CD4-positive, alpha-beta T cell treated with Interleukin-17A for 1 hour (primary cell): ENCODE measurements around the gene ANKRD6.
A peak's percentile ranks its signal among the peaks of the same experiment; 100 is the strongest.

Experiments
- DNase-seq: peaks from one replicate; pipeline ENCODE4 v3.0.0-alpha.2; 2020

The ANKRD6 gene

GRCh38 chr6:89518352-89519055, 85.6 kb downstream of the ANKRD6 start:
- DNase-seq, result no peak

GRCh38 chr6:89520736-89521135, 87.8 kb downstream of the ANKRD6 start:
- no peak for DNase-seq

GRCh38 chr6:89522778-89523177, 89.8 kb downstream of the ANKRD6 start:
- no peak for DNase-seq

GRCh38 chr6:89525786-89526562, 93.0 kb downstream of the ANKRD6 start:
- no peak for DNase-seq

GRCh38 chr6:89526563-89526869, 93.6 kb downstream of the ANKRD6 start:
- DNase-seq, result no peak

- peak; percentile 20 for DNase-seq
These were observed 94.7 kb downstream of the ANKRD6 start for GRCh38 chr6:89527634-89528033.

GRCh38 chr6:89528866-89529265, 95.9 kb downstream of the ANKRD6 start:
- DNase-seq, result no peak

GRCh38 chr6:89530982-89531381, 98.0 kb downstream of the ANKRD6 start:
- no peak for DNase-seq

GRCh38 chr6:89536231-89536630, 103.3 kb downstream of the ANKRD6 start:
- no peak for DNase-seq

- no peak for DNase-seq
These were observed 106.8 kb downstream of the ANKRD6 start for GRCh38 chr6:89539779-89540178.

- DNase-seq, result no peak
These were observed 109.3 kb downstream of the ANKRD6 start for GRCh38 chr6:89542081-89542857.

- no peak for DNase-seq
These were observed 109.9 kb downstream of the ANKRD6 start for GRCh38 chr6:89542866-89543265.

GRCh38 chr6:89547281-89547680, 114.3 kb downstream of the ANKRD6 start:
- no peak for DNase-seq

- DNase-seq, result no peak
These were observed 120.5 kb downstream of the ANKRD6 start for GRCh38 chr6:89553431-89553830.

GRCh38 chr6:89554106-89554505, 121.2 kb downstream of the ANKRD6 start:
- DNase-seq, result no peak

GRCh38 chr6:89555031-89555430, 122.1 kb downstream of the ANKRD6 start:
- no peak for DNase-seq

- DNase-seq, result no peak
These were observed 122.9 kb downstream of the ANKRD6 start for GRCh38 chr6:89555806-89556205.

- DNase-seq, result no peak
These were observed 126.5 kb downstream of the ANKRD6 start for GRCh38 chr6:89559487-89559886.

- DNase-seq, result no peak
These were observed 129.4 kb downstream of the ANKRD6 start for GRCh38 chr6:89562093-89562973.

GRCh38 chr6:89563866-89564265, 130.9 kb downstream of the ANKRD6 start:
- no peak for DNase-seq

GRCh38 chr6:89564752-89565427, 131.9 kb downstream of the ANKRD6 start:
- DNase-seq, result no peak
